GM18870 (cell line): ENCODE measurements around the gene CCDC157.

Experiments
- ATAC-seq: cut with Tn5 transposase; IDR thresholded peaks from one replicate; pipeline ENCODE4 v1.9.1; 2021; ENCODE audit warnings: moderate library complexity; ENCODE audit not compliant: unreplicated experiment

Gene CCDC157

DNA sequence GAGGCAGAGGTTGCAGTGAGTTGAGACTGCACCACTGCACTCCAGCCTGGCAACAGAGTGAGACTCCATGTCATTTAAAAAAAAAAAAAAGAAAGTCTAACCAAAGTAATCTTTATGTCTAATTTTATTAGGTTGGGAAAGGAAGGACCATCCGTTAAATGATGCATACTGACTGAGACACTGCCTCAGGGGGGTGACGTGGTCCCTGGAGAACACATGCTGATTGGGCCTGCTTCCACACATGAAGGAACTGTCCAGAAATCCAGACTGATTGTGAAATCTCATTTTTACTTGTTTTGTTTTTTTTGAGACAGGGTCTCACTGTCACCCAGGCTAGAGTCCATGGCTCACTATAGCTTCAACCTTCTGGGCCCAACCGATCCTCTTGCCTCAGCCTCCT, 5.6 kb upstream of the CCDC157 start:
- ATAC-seq = no peak

DNA sequence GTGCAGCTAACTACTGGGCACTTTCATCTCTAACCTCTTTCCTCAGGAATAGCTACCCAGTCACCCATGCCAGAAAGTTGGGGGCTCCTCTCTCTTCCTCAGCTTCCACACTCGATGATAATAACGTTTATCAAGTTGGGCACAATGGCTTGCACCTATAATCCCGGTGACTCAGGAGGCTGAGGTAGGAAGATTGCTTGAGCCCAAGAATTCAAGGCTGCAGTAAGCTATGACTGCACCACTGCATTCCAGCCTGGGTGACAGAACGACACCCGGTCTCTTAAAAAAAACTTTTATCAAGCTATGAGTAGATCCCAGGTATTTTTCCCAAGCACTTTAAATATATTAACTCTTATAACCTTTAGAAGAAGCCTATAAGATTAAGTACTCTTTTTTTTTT, 2.2 kb upstream of the CCDC157 start:
- no peak for ATAC-seq

DNA sequence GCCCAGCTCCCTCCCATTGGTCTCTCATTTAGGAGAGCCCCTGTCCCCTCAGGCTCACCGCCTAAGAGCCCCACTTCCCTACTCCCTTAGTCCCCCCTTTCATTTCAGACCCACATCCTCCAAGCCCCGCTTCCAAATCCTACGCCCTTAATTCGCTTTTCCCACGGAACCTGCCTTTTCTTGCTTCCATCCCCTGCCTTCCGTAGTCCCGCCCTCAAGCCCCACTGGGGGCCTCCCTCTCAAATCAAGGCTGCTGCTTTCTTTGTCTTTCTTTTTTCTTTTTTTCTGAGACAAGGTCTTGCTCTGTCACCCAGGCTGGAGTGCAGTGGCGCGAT, 396 bp downstream of the CCDC157 start:
- ATAC-seq = no peak

DNA sequence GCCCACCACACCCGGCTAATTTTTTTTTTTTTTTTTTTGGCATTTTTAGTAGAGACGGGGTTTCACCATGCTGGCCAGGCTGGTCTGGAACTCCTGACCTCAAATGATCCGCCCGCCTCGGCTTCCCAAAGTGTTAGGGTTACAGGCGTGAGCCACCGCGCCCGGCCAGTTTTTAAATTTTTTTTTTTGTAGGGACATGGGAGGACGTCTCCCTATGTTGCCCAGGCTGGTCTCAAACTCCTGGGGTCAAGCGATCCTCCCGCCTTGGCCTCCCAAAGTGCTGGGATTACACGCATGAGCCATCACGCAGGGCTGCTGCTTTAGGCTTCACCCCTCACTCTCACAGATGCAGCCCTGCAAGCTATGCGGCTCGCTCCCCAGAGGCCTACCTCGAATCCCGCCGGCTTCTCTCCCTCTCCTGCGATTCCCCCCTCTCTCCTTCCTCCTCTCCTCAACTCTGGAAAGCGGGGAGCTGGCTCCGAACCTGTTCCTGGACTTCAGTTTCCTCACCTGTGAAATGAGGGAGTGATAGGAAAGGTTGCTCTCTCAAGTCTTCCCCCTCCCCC, 926 bp downstream of the CCDC157 start:
- ATAC-seq = no peak

DNA sequence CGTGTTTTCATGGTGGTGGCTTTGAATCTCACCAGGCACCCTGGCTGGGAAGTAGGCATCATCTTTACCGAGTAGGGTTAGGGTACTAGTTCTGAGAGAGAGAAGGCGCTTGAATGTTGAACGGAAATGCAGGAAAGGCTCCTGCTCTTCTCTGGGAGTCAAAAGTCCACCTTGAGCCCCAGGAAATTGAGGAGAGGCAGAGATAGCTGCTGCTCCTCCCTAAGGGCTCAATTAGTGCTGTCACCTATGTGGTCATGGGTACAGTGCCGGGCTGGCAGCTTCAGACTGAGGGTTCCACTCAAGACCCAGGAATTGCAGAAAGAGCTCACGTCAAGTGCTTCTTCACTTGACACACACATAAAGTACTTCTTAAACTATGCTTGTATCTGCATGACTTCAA, 1.7 kb downstream of the CCDC157 start:
- ATAC-seq = no peak

DNA sequence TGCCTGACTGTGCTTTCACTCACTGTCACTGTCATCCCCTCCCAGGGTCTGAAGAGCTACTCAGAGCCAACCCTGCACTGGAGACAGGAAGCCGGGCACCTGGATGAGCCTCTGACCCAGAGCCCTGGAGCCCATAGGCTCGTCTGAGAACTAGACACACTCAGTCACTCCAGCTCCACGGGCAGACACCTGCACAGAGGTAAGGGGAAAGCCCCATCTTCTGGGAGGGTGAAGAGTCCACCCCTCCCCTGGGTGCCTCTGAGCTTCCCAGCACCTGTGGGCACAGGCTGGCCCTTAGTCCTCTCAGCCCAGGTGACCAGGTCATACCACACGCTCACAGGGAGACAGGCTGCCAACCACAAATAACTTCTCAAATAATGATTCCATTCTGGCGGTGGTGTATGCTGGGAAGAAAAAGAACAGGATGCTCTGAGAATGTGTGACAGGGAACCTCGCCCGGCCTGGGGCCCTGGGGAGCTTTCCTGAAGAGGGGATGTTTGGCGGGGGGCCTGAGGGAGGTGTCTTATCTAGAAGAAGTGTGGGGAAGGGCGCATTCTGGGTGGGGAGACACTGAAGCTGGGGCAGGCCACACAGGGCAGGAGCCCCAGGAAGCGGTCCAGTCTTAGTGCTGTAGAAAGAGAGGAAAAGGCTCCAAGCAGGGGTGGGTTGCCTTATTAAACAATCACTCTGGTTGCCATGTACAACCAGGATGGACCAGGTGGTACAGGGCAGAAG, 5.3 kb downstream of the CCDC157 start:
- no peak for ATAC-seq

DNA sequence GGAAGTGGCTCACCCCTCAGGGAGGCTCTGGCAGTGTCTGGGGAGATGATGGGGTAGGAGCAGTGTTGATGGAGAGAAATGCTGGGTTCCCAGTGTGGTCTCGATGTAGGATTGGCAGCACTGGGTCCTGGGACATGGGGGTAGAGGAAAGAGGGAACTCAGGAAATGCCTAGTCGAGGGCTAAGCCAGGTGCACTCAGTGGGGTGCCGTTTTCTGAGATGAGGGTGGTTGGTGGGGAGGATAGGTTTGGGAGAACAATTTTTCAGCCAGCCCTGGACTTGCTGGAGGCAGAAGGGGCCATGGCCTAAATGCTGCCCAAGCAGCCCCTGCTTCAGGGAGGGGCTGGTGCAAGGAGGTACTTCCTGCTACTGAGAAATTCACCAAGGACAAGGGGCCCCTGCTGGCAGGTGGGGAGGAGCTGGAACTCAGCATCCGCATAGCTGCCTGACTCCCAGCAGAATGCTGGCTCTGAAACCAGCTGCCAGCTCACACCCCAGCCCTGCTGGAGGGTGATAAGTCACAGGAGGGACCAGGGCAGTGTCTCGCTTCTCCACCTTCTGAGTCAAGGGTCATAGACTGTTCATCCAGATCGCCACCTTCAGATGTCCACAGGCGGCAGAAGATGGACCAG, 6.0 kb downstream of the CCDC157 start:
- no peak for ATAC-seq

DNA sequence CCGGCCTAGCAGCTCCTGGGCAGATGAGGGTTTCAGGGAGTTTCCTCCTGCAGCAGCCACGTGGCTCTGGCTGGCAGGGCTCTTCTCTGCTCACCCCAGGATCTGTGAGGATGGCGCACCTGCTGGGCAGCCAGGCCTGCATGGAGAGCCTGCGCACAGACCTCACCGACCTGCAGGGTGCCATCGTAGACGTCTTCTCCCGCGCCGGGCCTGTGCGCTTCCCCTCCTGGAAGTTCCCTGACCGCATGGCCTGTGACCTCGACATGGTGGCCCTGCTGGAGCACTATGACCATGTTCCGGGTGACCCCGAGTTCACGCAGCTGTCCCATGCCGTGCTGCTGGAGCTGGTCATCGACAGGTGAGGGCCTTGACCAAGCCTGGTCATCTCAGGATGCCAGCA, 9.1 kb downstream of the CCDC157 start:
- ATAC-seq = no peak

DNA sequence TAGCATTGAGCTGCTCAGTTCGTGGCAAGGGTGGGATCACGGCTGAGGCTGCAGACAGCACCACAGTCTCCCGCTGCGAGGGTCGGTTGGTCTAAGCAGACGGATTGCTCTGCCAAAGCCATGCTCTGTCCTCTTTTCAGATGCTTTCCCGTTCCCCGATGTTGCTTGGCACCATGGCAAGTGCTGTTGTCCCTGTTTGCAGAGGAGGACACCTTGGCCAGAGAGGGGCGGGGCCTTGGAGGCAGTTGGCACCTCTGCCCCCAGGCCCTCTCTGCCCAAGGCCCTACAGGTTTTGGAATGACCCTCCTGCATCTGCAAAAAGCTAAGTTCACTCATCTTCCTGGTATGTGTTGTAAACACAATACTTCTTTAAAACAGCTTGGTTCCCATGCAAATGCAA, 11.6 kb downstream of the CCDC157 start:
- ATAC-seq = no peak

DNA sequence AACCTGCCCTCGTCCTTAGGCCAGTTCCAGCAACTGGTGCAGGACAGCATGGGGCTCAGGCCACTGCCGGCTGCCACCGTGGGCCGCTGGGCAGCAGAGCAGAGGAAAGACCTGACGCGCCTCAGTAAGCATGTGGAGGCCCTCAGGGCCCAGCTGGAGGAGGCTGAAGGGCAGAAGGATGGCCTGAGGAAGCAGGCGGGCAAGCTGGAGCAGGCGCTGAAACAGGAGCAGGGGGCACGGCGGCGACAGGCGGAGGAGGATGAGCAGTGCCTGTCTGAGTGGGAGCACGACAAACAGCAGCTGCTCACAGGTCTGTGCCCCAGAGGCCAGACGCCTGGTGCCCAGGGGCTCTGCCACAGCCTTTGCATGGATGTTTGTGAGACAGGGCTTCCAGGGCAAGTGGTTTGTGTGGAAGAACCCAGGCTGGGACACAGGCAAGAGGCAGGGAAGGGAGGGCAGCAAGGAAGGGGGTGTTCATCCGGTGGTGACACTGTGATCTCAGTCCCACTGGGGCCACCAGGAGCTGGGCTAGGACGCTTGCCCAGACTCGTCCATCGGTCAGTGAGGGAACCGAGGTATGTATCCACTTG, 13.9 kb downstream of the CCDC157 start:
- ATAC-seq = no peak

DNA sequence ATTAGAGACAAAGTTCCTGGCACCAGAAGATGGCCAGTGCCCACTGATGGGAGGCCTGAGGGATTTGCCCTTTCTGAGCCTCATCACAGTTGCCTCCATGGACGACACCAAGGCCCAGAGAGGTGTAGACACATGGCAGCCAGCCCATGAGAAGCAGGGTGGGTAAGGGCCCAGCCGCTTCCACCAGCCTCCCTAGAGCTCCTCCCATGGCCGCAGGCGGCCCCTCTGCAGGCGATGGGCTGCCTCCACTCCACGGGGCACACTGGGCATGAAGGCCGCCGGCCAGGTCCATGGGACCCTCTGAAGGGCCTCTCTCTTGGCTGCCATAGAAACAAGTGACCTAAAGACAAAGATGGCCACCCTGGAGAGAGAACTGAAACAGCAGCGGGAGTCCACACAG, 14.5 kb downstream of the CCDC157 start:
- no peak for ATAC-seq

DNA sequence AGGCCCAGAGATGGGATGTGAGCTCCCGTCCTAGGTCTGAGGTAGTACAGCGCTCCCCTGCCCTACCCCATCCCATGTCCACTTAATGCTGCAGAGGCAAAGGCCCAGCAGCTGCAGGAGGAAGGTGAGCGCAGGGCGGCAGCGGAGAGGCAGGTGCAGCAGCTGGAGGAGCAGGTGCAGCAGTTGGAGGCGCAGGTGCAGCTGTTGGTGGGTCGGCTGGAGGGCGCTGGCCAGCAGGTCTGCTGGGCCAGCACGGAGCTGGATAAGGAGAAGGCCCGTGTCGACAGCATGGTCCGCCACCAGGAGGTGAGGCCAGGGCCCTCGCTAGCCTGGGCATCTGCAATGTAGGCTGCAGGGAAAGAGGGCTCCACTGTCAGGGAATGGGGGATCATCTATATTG, 15.2 kb downstream of the CCDC157 start:
- no peak for ATAC-seq

DNA sequence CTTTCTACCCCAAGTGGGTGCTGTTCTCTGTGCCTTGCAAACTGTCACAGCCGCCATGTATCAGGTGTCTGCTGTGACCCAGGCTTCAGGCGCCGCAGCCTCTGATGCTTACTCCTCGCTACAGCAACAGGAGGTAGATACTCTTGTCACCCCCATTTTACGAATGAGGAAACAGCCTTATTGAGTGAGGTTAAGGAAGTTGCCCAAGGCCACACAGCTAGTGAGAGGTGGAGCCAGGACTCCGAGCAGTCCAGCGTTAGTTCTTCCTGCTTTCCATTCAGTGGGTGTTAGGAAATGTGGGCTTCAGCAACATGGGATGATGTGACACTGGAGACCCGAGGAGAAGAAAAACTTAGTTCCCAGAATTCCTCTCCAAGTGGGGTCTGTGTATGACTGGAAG, 16.1 kb downstream of the CCDC157 start:
- ATAC-seq = no peak

DNA sequence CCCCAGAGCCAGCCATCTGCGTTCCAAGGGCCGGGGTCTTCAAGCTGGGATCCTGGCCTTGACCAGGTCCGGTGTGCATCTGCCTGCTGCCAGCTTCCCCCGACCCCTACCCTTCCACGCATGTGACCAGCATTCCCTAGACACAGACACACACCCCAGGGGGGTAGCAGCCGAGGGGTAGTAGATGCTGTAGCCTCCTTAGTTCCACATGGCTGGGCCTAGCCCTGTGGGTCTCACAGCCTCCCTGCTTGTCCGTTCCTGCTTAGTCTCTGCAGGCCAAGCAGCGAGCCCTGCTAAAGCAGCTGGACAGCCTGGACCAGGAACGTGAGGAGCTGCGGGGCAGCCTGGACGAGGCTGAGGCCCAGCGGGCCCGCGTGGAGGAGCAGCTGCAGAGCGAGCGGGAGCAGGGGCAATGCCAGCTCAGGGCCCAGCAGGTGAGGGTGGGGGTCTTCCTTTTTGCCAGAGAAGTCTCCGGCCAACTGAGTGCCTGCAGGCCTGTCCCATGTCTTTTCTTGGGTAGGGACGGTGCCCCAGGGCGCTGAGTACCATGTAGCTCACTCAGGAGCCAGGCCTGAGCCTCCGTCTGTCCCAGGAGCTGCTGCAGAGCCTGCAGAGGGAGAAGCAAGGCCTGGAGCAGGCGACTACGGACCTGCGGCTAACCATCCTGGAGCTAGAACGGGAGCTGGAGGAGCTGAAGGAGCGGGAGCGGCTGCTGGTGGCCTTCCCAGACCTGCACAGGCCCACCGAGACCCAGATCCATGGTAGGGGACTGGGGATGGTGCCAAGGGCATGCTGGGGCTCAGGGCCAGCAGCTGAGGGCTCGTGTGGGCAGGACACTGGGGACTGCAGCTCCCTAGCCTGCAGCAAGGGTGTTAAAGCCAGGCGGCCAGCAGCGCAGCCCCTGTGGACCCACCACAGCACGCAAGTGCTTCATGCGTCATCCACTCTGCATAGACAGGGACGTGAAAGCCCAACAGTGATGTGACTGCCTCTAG, 16.8 kb downstream of the CCDC157 start:
- ATAC-seq = no peak

DNA sequence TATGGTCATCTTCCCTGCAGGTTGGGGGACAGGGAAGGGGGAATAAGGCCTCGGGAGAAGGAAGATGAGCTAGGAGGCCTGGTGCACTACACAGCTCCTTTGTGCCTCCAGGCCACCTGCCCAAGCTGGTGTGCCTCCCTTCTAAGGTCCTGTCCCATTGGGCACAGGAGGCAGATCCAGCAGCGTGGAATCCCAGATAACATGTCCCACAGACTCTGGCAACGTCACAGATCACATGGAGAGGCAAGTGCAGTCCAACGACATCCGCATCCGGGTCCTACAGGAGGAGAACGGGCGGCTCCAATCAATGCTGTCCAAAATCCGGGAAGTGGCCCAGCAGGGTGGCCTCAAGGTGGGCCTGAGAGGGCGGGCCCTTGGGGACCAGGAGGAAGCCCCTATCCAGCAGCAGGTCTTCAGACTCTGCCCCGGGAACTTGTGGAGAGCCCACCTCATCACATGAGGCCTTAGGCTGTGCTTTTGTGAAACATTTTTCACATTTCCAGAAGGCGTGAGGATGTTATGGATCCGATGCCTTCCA, 18.6 kb downstream of the CCDC157 start:
- no peak for ATAC-seq

DNA sequence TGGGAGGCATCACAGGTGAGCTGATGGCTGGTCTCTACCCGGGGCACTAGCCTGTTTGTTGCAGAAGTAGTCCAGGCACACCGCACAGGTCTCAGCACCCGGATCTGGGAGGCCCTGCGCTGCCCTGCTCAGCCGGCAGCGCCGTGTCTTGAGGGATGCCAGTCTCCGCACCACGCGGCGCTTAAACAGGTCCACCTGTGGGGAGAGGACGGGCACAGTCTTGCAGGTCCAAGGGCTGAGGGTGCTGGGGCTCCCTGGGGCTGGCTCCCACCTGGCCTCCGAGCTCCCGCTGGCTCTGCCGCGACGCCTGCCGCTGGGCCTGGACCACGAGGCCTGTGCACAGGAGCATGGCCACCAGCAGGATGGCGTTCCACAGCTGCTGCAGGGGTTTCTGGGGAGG, 23.2 kb downstream of the CCDC157 start:
- ATAC-seq = no peak

DNA sequence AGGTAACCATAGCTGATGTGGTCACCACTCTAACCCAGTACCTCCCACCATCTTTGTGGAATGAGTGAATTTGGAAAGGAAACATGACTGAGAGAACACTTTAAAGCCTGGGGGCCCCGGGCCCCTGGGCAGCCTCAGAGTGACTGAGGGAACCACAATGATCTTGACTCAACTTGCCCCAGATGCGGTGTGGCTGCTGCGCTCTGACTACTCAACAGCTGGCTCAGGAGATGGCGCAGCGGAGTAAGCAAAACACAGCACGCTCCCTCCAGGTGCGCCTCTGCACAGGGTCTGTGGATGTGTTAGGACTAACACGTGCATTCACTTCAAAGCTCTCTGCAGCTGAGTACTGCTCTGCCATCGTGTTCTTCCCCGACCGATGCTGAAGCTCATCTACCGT, 24.5 kb downstream of the CCDC157 start:
- no peak for ATAC-seq

DNA sequence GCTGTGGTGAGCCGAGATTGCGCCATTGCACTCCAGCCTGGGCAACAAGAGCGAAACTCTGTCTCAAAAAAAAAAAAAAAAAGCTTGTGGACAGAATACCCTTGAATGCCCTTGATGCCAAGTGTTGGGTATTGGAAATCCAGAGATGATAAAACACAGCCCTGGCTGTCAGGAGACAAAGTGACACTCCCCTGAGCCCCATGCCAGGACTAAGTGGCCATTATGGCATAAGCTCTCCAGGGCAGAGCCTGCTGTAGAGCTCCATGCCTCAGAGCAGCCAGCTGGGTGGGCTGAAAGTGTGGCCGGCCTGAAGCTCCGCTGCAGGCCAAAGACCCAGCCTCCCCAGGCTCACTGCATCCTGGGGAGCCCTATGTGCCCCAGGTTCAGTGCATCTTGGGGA, 25.5 kb downstream of the CCDC157 start:
- ATAC-seq = no peak

DNA sequence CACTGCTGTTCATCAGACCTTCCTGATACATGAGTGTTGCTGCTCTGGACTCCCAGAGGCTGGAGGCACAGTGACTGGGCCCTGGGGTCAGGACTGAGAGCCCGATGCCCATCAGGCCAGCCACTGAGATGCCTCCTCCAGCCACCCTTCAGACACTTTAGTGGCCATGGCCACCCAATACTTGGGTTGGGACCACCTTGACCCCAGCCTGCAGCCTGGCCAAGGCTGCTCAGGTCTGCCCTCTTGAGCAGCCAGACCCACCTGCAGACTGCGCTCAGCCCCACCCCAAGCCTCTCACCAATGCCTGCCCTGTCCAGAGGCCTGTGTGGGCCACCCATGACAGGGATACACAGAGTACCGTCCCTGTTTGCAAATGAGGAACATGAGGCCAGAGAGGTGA, 26.3 kb downstream of the CCDC157 start:
- no peak for ATAC-seq

DNA sequence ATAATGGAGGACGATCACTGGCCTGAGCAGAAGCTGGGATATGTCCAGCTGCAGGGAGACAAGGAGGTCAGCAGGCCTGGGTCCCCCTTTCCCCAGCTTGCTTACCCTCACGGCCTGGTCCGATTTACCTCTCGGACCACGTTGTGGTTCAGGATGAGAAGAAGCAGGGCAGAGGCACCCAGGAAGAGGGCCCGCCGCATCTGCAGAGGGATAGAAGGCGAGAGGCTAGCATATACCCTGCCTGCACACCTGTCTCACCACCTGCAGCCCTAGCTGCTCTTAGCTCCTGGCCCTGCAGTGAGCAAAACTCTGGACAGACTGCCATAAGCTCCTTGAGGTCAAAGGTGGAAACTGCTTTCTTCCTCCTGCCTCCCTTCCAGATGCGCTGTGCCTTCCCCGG, 29.1 kb downstream of the CCDC157 start:
- no peak for ATAC-seq

DNA sequence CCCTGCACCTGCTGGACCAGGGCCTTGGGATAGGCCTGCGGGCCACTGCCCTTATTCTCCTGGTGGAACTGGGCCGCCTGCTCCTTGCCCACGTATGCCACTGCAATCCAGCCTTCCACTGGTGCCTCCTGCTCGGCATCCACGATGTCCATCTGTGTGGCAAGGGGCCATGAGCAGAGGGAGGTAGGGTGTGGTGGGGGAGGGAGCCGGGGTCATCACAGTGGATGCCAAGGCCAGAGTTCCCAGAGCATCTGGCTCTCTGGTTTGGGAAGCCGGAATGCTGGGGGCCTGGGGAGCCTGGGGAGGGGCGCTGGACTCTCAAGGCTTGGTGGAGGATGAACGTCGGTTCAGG, 29.8 kb downstream of the CCDC157 start:
- no peak for ATAC-seq
